HuH-7.5 (cell line): ENCODE measurements around the gene FZR1.
"Not testable (repeated sequence)": the region's sequence is repeated elsewhere in the genome, so short reads cannot be mapped to it uniquely, and the experiment has no call there.

Experiments used
- DNase-seq: peaks from one replicate; pipeline ENCODE4 v3.0.0; 2011; ENCODE audit warnings: low spot score

FZR1 gene

GRCh38 chr19:3514930-3515329, 8.8 kb downstream of the FZR1 start:
- no peak for DNase-seq

GRCh38 chr19:3515891-3516422, 9.8 kb downstream of the FZR1 start:
- DNase-seq = no peak

GRCh38 chr19:3516675-3517207, 10.6 kb downstream of the FZR1 start:
- DNase-seq = no peak

- no peak for DNase-seq
Measured at GRCh38 chr19:3517638-3518037, 11.5 kb downstream of the FZR1 start.

GRCh38 chr19:3518255-3518654, 12.1 kb downstream of the FZR1 start:
- DNase-seq = no peak

- DNase-seq = no peak
Measured at GRCh38 chr19:3518659-3519058, 12.5 kb downstream of the FZR1 start.

- no peak for DNase-seq
Measured at GRCh38 chr19:3519126-3519525, 13.0 kb downstream of the FZR1 start.

GRCh38 chr19:3520166-3521103, 14.3 kb downstream of the FZR1 start:
- DNase-seq = no peak

GRCh38 chr19:3521104-3521445, 15.0 kb downstream of the FZR1 start:
- DNase-seq = no peak

GRCh38 chr19:3522421-3523360, 16.6 kb downstream of the FZR1 start:
- no peak for DNase-seq

- DNase-seq = no peak
Measured at GRCh38 chr19:3523361-3524077, 17.4 kb downstream of the FZR1 start.

- no peak for DNase-seq
Measured at GRCh38 chr19:3524078-3524842, 18.1 kb downstream of the FZR1 start.

- DNase-seq = no peak
Measured at GRCh38 chr19:3524904-3525451, 18.9 kb downstream of the FZR1 start.

- DNase-seq = no peak
Measured at GRCh38 chr19:3526507-3527237, 20.6 kb downstream of the FZR1 start.

GRCh38 chr19:3527238-3527910, 21.3 kb downstream of the FZR1 start:
- DNase-seq = no peak

GRCh38 chr19:3528080-3528479, 22.0 kb downstream of the FZR1 start:
- no peak for DNase-seq

- DNase-seq = no peak
Measured at GRCh38 chr19:3528539-3529211, 22.6 kb downstream of the FZR1 start.

- DNase-seq = not testable (repeated sequence)
Measured at GRCh38 chr19:3529299-3529698, 23.2 kb downstream of the FZR1 start.

- no peak for DNase-seq
Measured at GRCh38 chr19:3530389-3530788, 24.3 kb downstream of the FZR1 start.
